ENCODE data around the gene GARNL3.

GARNL3 gene

GRCh38 chr9:127437497-127438264 is 173.1 kb downstream of the GARNL3 start:
- no peak overlapping the region for H3K4me3 ChIP-seq (ENCODE audit: low read depth, low read length)
- TF ChIP-seq CTCF (IDR thresholded peaks at IDR 0.05; ENCODE audit: borderline replicate concordance, insufficient read depth, low read depth, low read length) = no peak

GRCh38 chr9:127438394-127438793 is 173.8 kb downstream of the GARNL3 start:
- no peak for TF ChIP-seq CTCF (IDR thresholded peaks at IDR 0.05; ENCODE audit: borderline replicate concordance, insufficient read depth, low read depth, low read length)
- H3K4me3 ChIP-seq (ENCODE audit: low read depth, low read length) = no peak overlapping the region

Measured in GM12875 (cell line).